Activated CD4-positive, alpha-beta T cell treated with anti-CD3 and anti-CD28 coated beads, Interleukin-2, Interleukin-4, amounts not matched to agents 100 ng/mL and 50 ng/mL, durations not matched to agents 16 hours and 8 hours (primary cell): ENCODE results near the gene CLSTN1.
"Not testable (repeated sequence)": the region's sequence is repeated elsewhere in the genome, so short reads cannot be mapped to it uniquely, and the experiment has no call there.

Experiments used
- DNase-seq: peaks from one replicate; pipeline ENCODE4 v3.0.0-alpha.2; 2020; ENCODE audit warnings: low spot score

Gene CLSTN1

DNA sequence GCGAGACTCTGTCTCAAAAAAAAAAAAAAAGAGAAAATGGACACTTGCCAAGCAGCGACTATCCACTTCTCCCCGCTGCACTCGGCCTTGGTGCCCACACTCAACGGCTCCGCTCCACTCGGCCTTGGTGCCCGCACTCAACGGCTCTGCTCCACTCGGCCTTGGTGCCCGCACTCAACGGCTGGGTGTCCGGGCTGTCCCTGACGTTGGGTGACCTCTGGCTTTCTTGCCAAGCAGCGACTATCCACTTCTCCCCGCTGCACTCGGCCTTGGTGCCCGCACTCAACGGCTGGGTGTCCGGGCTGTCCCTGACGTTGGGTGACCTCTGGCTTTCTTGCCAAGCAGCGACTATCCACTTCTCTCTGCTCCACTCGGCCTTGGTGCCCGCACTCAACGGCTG lies 61.3 kb downstream of the CLSTN1 start:
- DNase-seq = not testable (repeated sequence)

DNA sequence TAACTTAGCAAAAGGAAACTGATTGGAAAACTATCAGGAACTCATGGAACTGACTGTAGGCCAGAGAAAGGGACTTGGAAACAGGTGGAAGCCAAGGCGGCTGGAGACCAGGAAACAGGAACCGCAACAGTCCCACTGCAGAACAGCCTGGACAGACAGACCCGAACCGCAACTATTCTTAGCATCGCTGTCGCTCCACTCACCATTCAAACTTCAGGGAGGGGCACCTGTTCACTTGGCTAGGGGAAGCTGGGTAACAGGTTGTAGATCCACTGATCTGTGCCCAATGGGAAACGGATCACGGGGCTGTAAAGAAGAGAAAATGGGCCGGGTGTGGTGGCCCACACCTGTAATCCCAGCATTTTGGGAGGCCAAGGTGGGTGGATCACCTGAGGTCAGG lies 61.9 kb downstream of the CLSTN1 start:
- no peak for DNase-seq

DNA sequence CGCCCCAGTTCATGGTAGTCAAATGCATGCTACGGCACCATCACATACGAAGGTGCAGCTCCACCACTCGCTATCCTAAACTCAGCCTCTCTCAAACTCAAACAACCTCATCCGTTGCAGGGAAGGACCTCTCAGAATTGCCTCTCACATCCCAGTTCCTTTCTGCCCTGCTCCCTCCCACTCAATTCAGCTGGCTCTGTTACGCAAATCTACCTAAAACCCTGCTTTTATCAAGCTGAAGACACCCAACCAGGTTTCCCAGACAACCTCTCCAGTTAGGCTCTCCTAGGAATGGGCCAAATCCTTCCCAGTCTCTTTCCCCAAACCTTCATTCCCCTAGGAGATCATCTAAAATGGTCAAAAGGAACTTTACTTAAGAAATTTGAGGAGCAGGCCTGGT lies 62.9 kb downstream of the CLSTN1 start:
- no peak for DNase-seq

DNA sequence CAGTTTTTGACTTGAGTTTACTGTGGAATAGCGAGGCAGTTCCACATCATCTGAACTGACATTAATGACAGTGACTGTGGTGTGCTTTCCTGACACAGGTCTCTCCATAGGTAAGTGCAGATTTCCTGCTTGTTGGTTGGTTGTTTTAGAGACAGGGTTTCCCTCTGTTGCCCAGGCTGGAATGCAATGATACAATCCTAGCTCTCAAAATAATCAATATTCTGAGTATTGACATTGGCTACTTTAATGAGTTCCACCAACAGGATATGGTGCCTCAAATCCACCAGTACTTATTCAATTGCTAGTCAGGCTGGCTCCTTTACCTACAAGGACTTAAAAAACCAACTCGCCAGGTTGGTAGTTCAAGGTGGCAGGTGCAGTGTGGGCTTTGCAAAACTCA lies 63.8 kb downstream of the CLSTN1 start:
- no peak for DNase-seq

DNA sequence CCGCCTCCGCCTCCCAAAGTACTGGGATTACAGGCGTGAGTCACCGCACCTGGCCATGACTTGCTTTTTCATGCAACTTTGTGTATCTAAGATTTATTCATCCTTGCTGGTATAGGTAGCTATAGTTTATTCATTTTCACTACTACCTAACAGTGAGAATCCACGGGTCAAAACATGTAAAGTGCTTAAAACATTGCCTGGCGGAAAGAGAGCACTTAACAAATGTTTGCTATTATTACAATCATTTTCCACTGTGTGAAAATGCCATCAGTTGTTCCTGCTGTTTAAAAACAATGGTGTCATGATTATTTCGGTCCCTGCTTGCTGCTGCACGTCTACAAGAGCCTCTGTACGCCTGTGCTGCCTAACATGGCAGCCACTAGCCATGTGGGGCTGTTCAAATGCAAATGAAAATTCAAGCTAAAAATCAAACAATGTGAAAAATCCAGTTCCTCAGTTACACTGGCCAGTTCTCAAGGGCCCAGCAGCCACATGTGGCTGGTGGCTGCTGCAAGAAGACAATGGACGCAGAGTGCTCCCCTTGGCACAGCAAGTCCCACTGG lies 65.1 kb downstream of the CLSTN1 start:
- DNase-seq = no peak

DNA sequence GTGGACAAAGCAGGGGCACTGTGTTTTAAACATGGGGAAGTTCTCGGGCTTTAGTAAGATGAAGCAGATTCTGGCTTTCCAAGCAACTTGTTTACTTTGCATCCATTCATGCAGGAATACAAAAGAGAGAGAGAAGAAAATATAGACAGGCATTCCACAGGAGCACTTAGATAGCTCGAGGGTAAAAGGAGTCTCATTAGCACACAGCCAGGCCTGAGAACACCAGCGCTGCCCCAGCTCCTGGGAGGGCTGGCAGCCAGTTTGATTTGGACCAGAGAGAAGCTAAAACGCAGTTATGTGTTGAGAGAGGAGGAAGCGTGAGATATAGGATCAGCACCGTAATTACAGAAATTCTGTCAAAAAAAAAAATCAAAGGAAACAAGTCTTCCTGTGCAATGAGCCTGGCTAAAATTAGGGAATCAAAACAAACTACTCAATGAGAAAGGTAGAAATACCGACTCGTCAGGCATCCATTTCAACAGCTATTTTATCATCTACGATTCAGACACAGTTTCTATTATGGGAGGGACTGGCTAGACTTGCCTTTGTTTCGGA lies 68.2 kb downstream of the CLSTN1 start:
- DNase-seq = no peak

DNA sequence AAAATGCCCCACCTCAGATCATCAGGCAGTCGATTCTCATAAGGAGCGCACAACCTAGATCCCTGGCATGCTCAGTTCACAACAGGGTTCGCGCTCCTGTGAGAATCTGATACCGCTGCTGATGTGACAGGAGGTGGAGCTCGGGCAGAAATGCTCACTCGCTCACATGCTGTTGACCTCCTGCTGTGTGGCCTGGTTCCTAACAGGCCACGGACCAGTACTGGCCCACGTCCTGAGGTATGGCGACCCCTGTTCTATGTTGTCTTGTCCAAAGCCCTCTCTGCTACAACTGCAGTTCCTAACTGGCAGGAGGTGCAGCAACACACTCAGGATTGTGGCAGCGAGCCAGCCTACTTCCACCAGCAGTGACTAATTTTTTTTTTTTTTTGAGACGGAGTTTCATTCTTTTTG lies 70.6 kb downstream of the CLSTN1 start:
- DNase-seq = no peak

DNA sequence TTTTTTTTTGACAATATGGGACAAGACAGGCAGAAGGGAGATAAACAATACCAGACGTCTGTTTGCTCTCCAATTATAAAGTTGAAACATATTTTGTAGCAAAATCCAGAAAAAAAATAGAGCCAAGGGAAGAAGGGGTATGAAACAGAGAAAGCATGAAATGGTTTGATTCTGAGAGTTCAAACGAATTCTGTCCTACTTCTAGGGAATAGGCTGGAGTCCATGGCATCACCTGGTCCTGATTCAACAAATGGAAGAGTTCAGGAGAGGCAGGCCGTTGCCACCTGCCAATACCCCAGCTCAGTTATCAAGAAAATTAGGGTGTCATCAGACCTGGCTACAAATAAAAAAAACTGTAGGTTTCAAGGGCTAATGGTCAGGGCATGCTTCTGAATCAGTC lies 71.8 kb downstream of the CLSTN1 start:
- DNase-seq = no peak

DNA sequence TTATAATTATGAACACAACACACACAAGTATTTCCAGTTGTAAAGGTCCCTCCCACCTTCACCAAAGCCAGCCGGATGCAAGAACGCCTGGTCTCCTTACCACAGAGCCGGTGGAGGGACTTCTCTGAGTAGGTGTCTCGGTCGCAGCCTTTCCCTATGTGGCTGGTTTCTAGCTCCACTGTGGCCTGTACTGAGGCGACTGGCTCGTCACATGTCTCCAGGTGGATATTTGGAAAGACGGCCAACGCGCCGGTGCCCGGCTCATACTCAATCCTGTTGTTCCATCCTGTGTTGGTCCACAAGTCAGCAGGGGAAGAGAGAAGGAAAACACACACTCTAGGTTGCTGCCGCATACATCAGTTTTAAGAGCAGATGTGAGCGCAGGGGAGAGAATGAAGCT lies 74.4 kb downstream of the CLSTN1 start:
- no peak for DNase-seq

DNA sequence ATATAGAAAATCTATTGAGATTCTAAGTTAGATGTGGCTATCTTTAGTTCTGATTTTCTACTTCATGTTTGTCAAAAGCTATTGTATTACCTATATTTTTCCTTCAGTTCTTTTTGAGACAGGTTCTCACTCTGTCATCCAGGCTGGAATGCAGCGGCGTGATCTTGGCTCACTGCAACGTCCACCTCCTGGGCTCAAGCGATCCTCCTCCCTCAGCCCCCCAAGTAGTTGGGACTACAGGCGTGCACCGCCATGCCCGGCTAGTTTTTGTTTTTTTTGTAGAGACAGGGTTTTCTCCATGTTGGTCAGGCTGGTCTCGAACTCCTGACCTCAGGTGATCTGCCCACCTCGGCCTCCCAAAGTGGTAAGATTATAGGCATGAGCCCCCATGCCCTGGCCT lies 75.4 kb downstream of the CLSTN1 start:
- not testable (repeated sequence) for DNase-seq

DNA sequence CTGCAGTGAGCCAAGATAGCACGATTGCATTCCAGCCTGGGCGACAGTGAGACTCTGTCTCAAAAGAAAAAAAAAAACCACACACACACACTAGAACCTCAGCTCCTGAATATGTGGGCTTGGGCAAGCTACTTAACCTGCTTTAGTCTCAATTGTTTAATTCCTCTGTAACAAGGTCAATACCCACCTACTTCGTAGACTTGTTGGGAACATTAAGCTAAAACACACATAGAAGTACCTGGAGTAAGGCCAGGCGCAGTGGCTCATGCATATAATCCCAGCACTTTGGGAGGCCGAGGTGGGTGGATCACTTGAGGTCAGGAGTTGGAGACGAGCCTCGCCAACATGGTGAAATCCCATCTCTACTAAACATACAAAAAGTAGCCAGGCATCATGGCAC lies 77.1 kb downstream of the CLSTN1 start:
- no peak for DNase-seq

DNA sequence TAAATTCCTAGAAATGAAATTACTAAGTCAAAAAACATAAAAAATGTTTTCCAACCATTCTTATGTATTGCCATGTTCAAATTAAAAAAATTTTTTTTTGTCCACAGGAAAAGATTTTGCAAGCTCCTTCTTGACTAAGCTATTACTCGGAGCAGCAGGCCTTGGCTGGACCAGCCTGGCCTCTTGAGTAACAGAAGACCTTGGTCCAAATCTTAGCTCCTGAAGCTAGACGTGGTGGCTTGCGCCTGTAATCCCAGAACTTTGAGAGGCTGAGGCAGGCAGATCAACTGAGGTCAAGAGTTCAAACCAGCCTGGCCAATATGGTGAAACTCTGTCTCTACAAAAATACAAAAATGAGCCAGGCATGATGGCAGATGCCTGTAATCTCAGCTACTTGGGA lies 77.6 kb downstream of the CLSTN1 start:
- no peak for DNase-seq

DNA sequence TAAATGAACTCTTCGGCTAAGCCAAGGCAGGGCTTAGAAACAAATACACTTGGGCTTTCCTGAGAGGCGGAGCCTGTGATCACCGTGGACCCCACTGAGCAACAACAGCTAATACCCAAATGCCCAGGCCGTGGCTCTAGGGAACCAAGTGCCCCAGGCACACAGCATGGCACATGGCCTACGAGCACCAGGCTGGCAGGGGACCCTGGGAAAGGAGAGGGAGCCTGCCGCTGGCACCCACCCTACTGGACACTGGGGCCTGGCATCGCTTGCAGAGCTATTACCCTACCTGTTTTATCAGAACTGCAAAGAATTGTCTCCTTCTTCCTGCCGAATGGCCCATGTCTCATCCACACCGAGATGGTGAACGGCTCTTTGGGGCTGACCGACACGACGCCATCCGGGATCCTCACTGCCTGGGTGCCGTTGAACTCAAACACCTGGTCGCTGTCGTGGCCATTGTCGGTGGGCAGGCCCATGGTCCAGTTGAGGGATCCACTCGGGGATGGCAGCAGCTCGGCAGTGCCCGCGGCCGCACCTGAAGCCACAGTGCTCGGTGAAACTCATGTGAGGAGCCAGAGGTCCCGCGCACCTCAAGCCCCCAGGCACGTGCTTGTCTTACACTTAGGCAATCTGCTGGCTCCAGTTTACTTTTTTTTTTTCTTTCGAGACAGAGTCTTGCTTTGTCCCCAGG lies 79.5 kb downstream of the CLSTN1 start:
- DNase-seq = no peak

DNA sequence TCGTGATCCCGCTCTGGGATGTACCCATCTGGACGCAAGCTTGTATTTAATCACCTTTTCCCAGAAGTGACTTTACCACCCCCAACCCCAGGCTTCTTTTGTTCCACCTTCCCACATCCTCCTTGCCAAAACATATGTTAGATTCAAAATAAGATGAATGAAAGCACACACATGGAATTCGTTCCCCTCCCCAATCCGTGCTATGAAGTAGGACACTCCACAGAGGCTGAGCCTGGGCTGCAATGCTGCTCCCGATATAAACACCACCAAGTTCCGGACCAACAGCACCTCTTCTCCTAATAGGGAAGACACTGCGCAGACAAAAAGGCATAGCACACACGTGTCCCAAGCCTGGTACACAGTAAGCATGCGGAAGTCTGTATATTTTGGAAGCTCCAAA lies 86.1 kb downstream of the CLSTN1 start:
- DNase-seq = no peak

DNA sequence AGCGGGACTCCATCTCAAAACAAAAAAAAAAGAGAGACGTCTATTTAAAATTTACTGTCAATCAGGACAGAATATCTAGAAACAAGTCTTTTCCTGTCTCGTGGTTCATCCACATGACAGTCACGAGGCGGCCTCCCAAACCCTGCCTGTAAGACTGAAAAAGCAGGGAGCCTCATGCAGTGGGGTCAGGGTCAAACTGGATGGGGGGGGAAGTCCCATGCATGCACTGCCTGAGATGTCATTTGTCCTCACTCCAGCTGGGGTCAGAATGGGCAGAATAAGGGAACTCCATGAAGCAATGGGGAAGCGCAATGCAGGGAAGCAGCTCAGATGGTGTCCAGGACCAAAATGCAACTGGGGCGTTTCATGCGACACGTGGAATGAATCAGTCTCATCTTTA lies 86.7 kb downstream of the CLSTN1 start:
- no peak for DNase-seq

DNA sequence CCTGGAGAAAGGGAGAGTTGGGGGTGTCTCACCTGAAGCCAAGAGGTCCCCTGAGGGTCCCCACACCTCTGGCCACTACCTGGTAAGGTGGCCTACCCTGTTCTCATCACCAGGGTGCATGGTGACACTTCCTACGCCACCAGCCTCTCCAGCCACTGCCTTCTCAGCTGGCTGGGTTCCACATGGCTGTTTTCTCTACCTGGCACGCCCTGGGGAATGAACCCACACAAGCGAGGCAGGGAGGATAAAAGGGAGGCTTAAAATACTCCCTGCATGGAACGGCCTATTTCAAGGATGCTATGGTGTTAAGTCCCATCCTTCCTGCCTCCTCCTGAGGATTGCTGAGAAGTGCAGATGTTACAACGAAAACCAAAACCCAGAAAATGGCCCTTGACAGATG lies 87.5 kb downstream of the CLSTN1 start:
- DNase-seq = no peak

DNA sequence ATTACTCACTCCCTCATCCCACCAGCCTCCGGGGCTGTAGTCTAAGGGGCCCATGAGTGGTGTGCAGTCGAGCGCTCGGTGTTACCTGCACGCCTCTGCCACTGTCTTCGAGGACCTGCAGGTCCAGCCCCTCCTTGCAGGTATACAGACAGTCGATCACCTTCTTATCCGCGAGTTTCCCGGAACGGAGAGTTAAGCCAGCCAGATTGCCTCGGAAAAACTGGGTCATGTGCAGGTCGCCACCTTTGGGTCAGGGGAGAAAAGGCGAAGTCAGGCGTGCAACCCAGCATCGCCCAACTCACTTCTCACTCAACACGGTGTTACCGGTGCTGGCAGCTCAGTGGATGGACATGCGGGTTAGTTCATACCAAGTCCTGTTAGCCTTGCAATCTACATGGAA lies 88.0 kb downstream of the CLSTN1 start:
- DNase-seq = no peak

DNA sequence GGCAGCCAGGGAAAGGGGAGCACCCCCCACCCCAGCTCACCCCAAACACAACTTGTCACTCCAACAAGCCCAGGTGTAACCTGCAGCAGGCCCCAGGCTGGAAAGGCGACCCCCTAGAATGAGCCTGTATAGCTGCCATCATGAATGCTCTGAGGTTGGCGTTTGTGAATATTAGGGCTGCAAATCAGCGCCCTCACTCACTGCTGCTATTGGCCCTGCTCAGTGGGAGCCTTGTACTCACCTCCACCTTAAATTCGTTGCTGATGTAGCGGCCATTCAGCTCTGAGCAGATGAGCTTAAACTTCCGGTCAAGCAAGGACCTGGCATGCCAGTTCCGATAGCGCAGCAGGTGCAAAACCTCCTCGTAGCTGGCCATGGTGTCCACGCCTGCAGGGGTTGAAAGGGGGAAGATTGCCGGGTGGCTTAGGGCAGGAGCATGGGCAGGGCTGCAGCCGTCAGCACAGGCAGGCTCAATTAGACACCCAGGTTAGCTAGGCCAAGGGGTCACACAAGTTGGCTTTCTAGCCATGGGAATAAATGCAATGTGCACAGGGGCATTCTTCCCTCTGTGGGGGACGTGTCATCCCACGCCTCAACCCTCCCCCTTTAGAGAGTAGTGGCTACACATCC lies 90.5 kb downstream of the CLSTN1 start:
- DNase-seq = no peak

DNA sequence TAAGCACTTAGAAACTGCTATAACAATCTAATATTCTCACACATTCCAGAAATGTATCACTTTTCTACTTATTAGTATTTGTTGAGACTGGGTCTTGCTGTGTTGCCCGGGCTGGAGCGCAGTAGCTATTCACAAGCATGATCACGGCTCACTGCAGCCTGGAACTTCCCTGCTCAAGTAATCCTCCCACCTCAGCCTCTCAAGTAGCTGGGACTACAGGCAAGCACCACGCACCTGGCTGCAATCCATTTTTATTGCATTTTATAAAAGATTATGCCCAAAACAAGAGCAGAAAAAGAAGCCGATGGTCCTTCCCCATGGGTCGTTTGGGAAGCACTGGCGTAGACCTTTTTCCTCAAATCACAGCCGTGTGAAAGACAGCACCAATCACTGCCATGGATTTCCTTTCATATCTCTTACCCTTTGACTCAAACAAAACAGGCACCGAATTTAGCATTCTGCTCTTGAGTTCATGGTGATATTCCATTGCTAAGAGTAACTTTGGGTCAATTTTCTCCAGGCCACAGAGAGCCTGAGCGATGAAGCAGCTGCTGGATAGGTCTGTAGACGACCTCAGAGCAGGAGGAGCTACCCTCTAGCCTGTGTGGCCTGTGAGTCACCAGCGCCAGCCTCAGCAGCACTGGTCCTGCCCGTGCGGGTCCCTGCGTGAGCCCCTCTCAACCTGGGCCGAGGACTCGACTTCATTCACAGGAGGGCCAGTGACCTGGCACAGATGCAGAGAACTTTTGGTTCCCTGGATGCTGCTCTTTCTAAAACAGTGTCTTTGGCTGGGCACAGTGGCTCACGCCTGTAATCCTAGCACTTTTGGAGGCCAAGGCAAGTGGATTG lies 91.4 kb downstream of the CLSTN1 start:
- DNase-seq = no peak

DNA sequence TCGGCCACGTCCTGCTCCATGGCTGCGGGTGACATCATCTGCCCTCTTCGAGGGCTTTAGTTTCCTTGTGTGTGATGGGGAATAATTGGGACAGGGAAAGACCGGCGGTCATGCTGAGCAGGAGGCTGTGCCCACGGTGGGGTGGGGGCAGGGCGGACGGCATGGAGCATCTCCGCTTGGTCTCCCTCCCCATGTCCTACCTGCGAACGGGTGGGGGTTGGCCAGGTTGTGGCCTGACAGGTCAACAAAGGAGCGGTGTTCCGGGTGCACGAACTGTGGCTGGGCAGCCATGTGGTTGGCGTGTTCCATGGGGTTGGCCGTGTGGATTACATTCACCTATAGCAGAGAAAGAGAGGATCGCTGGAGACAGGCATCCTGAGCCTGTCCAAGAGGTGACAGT lies 92.2 kb downstream of the CLSTN1 start:
- DNase-seq = no peak

DNA sequence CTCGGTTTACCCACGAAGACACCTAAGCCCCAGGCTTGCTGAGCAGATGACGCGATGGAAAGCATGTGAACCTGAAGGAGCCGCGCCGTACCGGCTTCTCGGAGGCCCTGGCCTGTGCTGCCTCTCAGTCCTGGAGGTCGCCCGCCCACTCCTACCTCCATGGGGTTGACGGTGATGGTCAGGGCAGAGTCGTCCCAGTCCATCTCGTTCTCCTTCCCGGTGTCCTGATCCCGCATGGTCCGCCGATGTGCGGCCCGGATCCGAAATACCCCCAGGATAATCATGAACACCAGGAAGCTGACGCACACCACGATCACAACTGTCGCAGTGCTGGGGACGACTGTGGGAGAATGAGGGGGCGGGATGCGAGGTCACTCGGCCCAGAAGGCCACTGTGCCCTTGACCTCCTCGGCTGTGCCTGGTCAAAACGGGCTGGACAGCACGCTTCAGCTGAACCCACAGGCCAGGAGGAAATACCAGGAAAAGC lies 92.7 kb downstream of the CLSTN1 start:
- DNase-seq = no peak

DNA sequence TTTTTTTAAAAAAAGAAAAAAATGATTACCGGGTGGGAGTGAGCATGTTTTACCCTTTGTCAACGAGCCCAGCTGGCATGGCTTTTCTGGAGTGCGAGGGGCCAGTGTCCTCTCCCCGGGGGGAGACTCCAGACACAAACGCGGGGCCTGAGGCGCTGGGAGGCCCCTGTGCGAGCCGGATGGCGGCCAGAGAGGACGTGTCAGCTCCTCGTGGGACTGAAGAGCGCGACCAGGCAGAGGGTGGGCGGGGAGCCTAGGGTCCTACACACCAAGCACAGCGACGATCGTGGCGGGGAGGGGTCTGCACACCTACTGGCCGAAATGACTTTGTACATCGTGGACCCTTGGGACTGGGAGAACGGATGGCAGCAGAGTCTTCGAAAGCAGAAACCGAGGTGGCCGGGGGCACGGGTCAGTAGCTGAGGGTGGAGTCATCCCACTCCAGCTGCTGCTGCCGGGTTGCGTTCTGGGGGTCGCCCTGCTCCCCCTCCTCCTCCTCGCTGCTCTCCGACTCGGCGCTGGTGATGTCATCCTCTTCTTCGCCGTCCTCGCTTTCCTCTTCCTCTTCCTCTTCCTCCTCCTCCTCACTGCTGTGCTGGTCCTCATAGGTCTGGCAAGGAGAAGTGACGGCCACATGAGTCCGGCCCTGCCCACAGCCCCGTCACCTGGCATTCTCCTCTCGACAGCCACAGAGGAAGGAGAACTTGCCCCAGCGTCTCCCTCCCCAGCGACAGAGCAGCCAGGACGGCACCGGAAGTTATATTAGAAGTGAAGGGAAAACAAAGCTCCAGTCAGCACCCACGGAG lies 93.5 kb downstream of the CLSTN1 start:
- DNase-seq = no peak
